DMS153 (cell line): ENCODE results near the gene NCR2.

Experiments
- DNase-seq: peaks from one replicate; lab custom pipeline; 2025; lab: John Stamatoyannopoulos, UW

NCR2 gene

GRCh38 chr6:41359617-41360313, 24.4 kb downstream of the NCR2 start:
- no peak for DNase-seq

- DNase-seq, result no peak
These were observed 24.9 kb downstream of the NCR2 start for GRCh38 chr6:41360314-41360685.

DNA sequence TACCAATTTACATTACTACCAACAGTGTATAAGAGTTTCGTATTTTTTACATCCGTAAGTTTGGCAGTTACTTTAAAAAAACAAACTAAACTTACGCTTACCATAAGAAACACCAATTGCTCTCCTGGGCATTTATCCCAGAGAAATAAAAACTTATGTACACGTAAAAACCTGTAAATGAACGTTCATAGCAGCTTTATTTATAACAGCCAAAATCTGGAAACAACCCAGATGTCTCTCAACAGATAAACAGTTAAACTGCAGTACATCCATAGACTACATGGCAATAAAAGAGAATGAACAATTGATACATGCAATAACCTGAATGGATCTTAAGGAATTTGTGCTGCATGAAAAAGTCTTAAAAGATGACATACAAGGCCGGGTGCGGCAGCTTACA, 30.7 kb downstream of the NCR2 start:
- DNase-seq, result no peak

- DNase-seq, result no peak
These were observed 31.7 kb downstream of the NCR2 start for GRCh38 chr6:41367061-41367460.

- DNase-seq, result peak; percentile 42
These were observed 32.3 kb downstream of the NCR2 start for GRCh38 chr6:41367700-41368099.

- DNase-seq, result no peak
These were observed 35.2 kb downstream of the NCR2 start for GRCh38 chr6:41370488-41371111.

GRCh38 chr6:41371461-41371991, 36.1 kb downstream of the NCR2 start:
- DNase-seq, result no peak

DNA sequence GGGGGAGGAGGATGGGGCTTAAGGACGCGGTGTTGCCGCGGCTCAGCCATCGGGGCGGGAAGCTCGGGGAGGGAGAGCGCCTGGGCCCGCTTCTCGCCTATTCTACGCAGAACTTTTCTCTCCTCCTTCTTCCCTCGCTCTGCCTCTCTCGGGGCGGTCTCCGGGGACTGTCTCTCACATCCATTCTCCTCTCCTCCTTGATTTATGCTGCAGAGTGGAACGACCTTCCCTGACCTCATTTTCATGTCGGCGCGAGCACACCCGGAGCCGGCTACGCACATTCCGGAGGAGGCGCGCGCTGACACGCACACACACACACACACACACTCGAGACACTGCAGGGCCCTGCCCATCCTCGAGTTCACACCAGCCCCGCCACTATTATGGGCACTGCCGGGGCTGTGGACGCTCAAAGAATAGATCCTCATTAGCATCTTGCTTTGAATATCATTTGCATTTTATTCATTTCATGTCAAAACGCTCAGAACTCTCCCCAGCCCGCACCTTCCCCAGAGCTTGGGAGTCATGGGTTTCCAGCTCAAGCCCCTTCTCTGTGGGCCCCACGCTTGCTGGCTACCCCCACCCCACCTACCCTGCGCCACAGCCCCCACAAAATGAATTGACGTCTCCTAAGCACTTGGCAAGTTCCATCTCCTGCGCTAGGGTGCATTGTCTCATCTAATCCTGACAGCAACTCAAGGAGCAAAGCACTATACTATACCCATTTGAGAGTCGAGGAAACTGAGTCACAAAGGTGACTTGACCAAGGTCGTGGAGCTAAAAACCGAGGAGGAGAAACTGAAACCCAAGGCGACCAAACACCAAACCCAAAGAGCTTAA, 36.8 kb downstream of the NCR2 start:
- DNase-seq, result no peak

GRCh38 chr6:41372832-41373626, 37.6 kb downstream of the NCR2 start:
- DNase-seq, result no peak

DNA sequence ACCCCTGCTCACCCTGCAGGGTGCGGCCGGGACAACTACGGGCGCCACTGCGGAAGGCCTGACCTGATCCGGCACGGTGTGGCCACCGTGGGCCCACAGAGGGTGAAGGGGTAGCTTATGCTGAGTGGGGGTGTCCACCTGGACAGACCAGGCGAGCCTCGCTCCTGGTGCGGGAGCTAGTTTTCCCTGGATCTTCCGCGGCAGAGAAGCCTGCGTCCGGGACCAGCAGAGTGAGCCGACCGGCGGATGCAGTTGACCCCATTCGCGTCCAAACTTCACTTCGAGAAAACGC, 38.2 kb downstream of the NCR2 start:
- no peak for DNase-seq

GRCh38 chr6:41373919-41374617, 38.7 kb downstream of the NCR2 start:
- DNase-seq, result no peak

DNA sequence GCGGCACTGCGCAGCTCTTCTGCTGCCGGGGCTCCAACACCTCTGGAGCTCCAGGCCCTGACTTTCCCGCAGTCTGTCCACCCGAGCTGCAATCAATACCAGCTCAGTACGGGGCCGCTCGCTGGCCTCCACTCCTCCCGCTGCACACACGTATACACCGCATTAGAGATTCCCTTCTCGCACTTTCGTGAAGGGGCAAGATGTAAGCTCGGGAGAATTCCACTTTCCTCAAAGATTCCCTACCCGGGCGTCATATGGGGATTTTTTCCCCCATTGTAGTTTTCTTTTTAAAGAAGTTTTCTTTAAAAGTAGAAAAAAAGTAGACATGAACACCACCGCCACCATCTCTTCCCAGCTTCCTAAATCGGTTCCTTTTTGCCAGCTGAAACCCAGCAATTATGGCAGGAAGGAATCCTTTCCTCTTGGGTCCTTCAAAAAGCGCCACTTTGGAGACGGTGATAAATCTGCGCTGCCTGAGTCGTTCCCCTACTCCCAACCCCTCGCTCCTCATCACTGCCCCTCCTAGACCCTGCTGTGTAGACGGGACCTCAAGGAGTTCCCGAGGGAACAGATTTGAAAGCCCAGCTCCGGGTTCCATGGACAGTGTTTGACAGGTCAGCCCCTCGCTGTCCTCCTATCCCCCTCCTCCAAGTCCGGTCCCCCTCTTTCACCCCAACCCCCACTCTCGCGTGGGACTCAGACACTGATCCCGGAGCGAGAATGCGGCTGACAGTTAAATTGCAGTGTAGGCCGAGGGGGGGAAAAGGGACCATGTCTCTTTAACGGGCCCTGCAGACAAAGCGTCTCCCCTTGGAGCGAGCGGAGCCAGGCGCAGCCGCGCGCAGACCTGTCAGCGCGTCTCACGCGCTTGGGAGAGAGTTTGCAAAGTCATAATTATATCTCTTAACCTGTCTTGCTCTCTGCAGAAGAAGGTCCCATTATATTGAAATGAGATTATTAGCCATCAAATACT, 39.5 kb downstream of the NCR2 start:
- no peak for DNase-seq

- DNase-seq, result no peak
These were observed 40.3 kb downstream of the NCR2 start for GRCh38 chr6:41375598-41376151.

GRCh38 chr6:41376176-41376575, 40.8 kb downstream of the NCR2 start:
- no peak for DNase-seq

DNA sequence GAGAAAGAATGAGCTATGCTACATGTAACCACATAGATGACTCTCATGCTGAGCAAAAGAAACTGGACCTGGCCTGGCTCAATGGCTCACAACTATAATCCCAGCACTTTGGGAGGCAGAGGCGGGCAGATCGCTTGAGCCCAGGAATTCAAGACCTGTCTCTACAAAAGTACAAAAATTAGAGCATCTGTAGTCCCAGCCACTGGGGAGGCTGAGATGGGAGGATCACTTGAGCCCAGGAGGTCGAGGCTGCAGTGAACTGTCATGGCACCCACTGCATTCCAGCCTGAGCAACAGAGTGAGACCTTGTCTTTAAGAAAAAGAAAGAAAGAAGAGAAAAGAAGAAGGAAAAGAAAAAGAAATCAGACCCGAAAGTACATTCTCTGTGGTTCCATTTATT, 41.7 kb downstream of the NCR2 start:
- DNase-seq, result no peak

DNA sequence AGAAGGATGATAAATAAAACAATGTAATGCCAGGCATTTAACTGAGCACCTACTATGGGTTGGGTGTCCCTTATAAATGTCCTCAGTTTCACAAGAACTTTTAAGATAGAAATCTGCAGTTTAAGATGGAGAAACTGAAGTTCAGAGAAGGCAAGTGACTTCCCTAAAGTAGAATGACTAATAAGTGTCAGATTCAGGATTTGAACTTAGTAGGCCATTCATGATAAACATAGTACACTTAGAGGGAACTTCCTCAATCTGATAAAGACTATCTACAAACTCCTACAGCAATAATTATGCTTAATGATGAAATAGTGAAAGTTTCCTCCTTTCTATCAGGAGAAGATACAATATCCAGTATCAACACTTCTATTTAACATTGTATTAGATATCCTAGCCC, 43.9 kb downstream of the NCR2 start:
- DNase-seq, result no peak

DNA sequence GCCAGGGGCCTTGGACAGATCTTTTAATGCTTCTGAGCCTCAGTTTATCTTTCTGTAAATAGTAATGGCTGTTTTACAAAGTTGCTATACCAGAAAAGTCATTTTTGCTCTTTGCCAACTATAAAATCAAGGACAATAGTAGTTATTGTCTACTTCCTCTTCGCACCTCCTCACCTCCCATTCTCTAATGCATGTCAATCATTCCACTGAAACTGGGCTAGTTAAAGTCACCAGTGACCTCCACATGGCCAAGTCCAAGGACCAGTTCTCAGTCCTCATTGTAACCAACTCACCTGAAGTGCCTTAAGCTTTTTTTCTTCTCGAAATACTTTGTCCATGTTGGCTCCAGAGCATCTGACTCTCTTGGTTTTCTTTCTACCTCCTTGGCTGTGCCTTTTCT, 51.2 kb downstream of the NCR2 start:
- no peak for DNase-seq

DNA sequence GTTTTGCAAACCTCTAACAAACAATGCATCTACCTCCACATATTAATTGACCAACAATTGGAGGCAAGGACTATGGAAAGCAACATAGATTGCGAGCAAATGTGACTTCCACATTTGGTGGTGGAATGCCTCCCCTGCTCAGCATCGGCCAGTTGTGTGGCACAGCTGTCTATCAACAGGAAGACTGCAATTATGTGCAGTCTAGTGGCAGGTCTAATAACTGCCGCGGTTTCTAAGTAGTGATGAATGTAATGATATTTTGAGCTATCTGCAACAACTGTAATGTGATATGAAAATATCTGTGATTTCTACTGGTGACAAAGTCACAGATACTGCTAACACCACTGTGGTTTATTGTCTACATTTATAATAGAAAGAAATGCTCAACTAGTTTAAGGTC, 56.8 kb downstream of the NCR2 start:
- no peak for DNase-seq

DNA sequence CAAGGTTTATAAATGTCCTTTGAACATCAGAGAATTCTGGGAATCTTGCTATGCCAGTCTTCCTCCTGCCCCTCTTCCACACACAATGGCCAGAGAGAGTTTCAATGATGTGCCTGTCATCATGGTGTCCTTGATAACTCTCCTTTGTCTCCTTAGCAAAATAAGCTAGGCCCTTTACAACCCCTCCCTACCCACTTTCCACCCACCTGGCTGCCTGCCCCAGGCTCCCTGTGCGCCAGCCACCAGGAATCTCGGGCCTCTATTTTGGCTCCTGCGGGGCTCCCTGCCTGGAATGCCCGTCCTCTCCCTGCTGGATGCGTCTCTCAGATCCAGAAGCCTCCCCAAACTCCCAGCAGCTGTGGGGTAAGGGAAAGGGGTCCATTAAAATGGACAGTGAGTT, 60.9 kb downstream of the NCR2 start:
- no peak for DNase-seq

DNA sequence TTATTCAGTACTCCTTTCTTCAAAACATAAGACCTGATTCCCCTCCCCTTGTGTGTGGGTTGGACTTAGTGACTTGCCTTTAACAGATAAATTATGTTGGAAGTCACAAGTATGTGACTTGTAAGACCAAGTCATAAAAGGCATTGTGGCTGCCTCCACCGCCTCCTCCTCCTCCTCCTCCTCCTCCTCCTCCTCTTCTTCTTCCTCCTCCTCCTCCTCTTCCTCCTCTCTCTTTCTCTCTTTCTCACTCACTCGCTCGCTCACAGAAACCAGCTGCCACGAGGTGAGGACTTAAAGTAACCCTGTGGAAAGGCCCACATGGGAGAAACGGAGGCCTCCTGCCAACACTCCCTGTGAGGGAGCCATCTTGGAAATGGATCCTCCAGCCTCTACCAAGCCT, 64.0 kb downstream of the NCR2 start:
- DNase-seq, result no peak
